Hematopoietic multipotent progenitor cell treated with erythropoietin and hydrocortisone succinate and interleukin-3 and kit ligand, for 6 days (in vitro differentiated cells): Measurements from ENCODE around the gene TBX10.
"Not testable (repeated sequence)": the region's sequence is repeated elsewhere in the genome, so short reads cannot be mapped to it uniquely, and the experiment has no call there.

Experiments
- DNase-seq: peaks from one replicate; pipeline ENCODE4 v3.0.0-alpha.2; 2015

TBX10 gene

DNA sequence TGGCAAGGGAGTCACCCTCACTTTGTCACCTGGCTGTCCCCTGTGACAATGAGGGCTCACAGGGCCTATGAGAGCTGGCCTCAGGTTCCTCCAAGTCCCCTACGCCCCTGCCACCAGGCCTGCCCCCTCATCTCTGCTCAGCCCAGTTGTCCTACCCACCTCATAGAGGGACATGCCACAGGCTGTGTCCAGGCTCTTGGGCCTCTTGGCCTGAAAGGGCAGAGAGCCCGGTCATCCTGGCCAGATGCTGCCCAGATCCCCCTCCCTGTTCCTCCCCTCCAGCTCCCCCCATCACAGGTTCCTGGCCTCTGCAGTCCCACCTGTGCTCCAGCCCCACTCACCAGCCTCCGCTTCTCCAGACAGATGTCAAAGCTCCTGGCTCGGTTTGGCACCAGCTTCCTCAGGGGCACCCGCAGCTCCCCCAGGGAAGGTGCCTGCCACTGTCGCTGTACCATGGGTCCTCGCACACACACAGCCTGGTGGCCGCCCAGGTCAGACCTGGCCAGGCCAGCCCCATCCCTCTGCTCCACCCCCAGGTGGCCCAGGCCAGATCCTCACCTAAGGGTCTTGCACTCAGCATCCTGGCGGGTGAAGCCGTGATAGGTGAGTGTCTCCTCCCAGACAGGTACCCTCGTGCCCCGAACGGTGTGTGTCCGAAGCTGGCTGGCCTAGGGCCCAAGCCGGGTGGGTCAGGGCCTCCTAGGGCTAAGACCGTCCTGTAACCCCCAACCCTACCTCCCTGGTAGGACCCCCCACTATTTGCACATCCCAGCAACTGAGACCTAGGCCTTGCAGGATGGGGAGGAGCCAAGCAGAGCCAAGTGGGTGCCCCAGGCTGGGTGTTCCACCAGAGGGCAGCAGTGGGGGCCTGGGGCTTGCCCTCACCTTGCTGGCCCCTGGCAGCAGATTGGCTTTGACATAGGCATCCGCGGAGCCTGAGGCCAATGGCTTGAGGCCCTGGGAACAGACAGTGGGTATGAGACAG is 24.5 kb downstream of the TBX10 start:
- DNase-seq, result peak; percentile 78

DNA sequence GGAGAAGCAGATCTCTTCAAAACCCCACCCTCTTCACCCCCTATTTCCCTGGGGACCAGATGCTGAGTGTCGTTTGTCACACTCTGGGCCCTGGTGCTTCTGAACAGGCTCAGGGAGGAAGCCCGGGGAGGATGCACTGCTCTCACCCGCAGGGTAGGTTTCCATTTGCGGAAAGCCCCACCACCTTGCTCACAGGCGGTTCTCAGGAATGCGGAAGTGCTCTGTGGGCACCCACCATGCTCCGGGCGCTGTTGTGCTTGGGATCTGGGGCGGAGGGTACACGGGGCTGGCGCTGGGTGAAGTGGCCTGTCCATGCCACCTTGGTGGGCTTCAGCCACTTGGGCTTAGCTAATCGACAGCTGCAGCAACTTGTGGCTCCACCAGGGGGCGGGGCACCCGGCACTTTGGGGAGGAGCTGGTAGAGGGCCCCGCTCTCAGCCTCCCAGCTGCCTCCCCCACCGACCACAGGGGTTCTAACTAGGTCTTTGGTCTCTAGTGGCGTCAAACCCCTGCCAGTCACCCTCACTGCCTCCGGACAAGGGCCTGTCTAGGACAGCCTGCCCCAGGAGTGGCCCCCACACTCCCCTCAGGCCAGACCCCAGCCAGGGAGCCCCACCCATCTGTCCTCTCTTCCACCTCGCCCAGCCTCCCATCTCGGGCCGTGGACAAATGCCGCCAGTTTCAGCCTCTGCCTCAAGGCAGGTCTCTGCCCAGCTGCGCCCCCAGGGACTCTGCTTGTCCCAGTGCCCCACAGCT is 25.4 kb downstream of the TBX10 start:
- DNase-seq, result peak; percentile 80

DNA sequence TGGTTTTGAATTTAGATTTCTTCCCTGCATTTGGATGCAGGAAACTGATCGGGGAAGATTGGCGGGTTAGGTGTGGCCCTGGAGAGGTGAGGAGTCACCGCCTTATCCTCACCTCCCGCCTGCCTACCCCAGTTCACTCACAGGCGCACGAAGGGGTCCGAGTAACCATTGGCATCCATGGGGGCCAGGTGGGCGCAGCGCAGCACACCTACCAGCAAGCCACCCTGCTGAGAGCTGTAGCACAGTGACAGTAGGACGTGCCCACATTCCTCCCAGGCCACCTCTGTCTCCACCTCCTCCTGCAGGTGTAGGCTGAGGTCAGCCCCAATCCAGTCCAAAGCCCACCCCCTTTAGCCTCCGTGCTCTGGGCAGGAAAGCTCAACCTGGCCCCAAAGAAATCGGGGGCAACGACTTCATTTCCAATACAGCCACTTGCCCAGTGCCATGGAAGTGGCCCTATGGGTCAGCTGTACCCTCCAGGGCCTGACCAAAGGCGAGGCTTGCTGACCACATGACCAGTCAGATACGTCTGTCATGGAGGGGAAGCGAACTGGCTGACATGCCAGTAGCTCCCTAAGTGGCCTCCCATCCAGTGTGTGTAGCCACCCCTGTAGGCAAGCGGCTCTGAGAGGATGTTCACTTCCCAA is 26.1 kb downstream of the TBX10 start:
- DNase-seq, result no peak

DNA sequence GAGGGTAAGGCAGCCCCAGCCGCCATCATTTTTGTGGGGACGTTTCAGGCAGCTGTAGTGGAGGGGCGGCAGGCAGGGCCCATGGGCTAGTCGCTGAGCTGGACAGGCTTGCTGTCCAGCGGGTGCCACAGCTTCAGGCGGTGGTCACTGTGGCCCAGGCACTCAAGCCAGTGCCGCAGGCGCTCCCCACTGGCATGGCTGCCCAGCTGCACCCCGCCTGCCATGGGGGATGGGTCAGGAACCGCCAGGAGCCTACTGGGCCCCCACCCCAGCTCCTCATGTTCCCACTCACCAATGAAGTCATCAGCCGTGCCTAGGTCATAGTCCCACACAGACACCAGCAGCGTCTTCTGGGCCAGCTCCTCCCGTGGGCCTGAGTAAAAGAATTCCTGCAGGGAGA is 26.8 kb downstream of the TBX10 start:
- DNase-seq, result no peak

DNA sequence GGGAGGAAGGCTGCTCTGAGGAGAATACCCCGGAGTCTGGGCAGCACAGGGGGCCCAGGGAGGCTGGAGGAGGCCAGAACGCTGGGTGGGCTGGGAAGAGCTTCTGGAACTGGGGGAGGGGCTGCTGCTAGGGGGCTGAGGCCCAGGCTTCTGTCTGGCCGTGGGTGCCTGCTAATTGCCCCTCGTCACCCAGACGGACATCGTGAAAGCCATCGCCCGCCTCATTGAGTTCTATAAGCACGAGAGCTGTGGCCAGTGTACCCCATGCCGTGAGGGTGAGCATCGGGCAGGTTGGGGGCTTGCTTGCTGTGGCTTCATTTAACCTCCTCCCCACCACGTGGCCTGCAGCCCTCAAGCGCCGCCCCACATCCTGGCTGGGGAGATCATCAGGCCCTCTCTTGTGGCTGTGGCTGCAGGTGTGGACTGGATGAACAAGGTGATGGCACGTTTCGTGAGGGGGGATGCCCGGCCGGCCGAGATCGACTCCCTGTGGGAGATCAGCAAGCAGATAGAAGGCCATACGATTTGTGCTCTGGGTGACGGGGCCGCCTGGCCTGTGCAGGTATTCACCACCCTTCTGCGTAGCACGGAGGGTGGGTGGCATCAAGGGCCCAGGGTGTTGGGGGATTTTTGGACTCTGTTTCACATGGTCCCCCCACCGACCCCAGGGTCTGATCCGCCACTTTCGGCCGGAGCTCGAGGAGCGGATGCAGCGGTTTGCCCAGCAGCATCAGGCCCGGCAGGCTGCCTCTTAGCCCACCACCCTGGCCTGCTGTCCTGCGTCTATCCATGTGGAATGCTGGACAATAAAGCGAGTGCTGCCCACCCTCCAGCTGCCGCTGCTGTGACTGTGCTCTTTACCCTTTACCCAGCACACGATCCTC is 27.6 kb downstream of the TBX10 start:
- DNase-seq, result no peak

DNA sequence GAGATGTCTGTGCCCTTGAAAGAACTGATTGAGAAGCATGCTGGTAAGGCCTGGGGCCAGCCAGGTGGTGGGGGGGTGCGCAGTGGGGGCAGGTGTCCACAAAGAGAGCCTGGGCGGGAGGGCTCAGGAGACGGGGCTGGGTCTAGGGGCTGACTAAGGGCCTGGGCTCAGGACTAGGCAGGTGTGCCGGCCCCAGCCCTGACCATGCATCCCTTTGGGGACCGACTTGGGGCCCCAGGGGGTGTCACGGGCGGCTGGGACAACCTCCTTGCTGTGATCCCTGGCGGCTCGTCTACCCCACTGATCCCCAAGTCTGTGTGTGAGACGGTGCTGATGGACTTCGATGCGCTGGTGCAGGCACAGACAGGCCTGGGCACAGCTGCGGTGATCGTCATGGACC is 28.4 kb downstream of the TBX10 start:
- no peak for DNase-seq

DNA sequence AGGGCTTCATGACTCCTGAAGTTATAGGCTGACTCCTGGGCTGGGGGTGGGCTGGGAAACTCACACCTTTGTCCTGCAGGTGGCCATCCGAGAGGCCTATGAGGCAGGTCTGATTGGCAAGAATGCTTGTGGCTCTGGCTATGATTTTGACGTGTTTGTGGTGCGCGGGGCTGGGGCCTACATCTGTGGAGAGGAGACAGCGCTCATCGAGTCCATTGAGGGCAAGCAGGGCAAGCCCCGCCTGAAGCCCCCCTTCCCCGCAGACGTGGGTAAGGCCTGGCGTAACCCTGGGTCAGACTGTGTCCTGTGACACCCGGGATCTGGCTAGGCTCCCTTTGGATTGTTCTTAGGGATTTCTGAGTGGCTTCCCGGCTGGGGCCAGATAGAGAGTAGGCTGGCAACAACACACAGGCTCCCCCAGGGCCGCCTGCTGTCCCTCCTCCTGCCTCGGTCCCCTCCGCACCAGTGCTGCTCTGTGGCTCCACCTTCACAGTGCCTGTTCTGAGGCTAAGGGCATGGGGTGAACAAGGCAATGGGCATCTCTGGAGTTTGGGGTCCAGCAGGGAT is 29.2 kb downstream of the TBX10 start:
- no peak for DNase-seq

DNA sequence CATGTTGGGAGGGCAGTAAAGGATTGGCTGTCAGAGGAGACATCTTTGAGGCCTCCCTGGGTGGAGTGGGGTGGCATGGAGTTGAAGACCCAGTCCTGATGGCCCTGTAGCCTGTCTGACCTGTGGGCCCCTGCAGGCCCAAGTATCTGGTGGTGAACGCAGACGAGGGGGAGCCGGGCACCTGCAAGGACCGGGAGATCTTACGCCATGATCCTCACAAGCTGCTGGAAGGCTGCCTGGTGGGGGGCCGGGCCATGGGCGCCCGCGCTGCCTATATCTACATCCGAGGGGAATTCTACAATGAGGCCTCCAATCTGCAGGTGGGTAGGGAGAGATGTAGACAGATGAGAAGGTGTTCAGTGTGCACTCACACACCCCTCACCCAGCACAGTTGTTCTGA is 30.2 kb downstream of the TBX10 start:
- DNase-seq, result no peak

DNA sequence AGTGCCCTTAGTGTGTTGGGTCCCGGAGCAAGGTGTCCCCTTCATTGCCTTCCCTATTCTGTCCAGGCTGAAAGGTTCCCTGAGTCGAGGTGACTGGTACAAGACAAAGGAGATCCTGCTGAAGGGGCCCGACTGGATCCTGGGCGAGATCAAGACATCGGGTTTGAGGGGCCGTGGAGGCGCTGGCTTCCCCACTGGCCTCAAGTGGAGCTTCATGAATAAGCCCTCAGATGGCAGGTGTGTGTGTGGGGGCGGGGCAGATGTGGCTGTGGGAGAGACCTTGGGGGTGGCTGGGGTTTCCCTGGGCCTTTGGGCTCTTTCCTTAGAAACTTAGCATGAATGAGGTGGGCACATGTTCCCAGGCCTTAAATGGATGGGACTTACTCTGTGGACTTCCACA is 31.1 kb downstream of the TBX10 start:
- no peak for DNase-seq

DNA sequence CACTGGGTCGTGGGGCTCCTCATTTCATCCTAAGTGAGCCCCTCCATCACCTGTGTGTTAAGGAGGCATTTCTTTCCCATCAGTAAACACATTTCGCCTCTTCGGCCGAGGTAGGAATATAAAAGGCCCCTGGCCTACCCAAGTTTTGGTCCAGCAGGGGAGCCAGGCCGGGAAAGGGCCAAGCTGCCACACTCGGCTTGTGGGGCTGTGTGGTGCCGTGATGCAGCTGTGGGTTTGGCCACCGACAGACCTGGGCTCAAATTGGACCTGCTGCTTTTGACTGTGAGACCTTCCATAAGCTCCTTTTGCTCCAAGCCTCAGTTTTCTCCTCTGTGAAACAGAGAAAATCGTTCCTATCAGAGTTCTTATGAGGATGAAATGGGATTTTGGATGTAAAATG is 32.1 kb downstream of the TBX10 start:
- no peak for DNase-seq

DNA sequence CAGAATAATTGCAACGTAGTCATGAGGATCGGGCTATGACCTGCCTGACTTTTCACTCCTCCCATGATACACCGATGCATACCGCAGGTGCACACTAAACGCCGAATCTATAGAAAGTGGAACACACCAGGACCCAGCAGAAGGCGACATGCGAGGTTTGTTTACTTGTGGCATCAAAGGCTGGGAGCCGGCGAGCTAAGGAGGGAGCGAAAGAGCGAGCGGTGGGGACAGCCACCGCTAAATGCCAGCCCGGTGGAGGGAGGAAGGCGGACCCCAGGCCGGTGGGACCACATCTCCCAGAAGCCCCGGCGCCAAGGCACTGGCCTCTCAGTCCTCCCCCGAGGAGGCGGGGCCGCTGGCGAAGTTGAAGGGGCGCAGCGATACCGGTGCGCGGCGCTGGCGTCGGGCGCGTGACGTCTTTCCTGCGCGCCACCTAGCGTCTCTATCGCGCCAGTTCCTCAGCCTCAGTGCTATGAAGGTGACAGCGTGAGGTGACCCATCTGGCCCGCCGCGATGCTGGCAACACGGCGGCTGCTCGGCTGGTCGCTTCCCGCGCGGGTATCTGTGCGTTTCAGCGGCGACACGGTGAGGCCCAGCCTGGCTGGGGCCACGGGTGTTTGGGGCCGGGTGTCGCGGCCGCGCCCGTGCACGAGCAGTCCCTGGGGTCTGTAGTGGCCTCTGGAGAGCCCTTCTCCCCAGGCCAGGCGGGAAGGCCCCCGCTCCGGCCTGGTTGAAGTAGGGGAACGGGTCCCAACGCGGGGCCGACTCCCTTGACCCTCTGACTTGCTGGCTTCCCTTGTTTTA is 32.9 kb downstream of the TBX10 start, which contains the start of gene NDUFV1:
Gene NDUFV1, plus strand, starts transcription at position 445 of the 804 bp plus-strand sequence. Its CDS starts 69 bp downstream, at position 514.
- peak; percentile 98 for DNase-seq

DNA sequence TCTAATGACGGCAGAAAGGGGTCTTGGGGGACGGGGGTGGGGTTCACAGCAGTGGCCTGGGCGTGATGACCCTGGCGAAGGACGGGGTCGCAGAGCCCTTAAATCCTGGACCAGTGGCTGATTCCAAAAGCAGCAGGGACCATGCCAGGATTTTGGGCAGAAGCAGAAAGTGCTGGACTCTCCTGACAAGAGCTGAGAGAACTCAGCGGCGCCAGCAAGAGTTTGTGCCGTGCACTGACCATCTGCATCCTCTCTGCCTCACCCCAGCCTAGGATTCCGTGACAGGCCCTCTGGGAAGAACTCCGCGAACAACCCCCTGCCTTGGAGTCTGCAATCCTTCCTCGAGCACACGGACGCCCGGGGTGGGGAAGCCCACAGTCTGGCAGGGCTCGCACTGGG is 33.5 kb downstream of the TBX10 start:
- no peak for DNase-seq

DNA sequence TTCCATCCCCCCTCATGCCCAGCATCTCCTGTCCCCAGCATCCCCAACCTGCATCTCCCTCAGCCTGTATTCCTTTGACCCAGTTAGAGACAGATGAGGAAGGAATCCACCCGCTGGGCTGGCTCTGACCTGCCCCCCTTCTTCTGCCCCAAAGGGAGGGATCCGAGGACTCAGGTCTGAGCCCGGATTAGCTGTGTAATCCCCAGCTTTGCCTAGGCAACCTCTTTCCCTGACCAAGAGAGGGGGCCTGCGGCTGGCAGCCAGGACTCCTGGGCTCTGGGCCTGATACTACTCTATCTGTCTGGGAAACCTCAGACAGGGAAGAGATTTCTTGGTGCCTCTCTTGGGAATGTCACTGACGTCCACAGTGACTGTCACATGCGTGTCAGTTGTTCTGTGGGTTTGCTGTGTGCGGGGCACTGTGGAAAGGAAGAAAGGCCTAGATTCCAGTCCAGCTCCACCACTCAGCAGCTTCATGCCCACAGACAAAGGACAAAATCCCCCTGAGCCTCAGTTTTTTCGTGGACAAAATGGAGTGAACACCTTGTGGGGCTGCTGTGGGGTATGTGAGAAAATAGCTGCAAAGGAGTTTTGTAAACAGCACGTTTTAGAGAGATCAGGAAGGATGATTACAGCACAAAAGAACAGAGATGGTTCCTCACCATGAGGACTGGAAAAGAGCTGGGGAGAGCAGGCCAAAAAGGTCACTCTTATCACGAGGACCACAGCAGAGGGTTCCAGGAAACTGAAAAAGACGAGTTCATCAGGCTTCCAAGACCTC is 34.1 kb downstream of the TBX10 start:
- DNase-seq, result no peak

DNA sequence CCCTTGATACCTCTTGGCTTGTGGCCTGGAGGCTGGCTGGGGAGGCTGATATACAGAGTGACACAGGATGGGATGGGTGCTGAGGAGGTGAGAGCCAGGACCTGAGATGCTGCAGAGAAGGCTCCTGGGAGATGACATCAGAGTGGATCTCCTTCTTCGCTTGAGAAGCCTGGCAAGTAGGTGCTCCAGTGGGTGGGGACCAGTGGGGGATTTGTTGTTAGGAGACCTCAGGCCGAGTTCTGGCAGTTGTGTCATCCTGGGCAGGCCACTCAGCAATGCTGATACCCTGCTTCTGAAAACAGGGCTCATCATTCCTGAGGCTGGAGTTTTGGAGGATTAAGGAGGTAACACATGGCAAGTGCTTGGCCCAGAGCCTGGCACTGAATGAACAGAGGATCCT is 34.7 kb downstream of the TBX10 start:
- no peak for DNase-seq

DNA sequence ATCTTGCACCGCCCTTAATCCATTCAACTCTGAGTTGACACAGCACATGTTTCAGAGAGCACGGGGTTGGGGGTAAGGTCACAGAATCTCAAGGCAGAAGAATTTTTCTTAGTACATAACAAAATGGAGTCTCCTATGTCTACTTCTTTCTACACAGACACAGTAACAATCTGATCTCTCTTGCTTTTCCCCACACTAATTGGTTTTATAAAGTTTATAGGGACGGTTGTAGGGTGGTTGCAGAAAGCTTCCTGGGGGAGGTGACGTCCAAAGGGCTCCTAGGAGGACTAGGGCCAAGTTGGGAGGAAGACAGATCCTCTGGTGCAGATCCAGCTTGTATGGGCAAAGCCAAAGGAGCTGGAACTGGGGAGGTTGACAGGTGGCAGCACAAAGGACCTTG is 35.4 kb downstream of the TBX10 start:
- DNase-seq, result not testable (repeated sequence)

DNA sequence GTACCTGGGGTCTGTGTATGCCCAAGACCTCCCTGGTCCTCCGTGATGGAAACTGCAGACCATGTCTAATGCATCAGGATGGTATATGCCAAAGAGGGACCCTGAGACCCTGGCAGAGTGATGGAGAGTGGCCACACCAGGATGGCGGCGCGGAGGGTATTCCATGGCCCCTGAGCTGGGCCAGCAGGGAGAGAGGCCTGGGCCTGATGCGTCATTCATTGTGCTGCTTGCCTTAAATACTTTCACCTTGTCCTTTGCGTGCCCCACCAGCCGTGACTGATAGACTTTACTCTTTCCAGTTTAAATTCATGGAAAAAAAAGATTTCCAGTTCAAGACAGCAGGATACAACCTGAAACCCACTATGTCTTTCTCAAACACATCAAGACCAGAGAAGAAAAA is 38.5 kb downstream of the TBX10 start:
- no peak for DNase-seq

DNA sequence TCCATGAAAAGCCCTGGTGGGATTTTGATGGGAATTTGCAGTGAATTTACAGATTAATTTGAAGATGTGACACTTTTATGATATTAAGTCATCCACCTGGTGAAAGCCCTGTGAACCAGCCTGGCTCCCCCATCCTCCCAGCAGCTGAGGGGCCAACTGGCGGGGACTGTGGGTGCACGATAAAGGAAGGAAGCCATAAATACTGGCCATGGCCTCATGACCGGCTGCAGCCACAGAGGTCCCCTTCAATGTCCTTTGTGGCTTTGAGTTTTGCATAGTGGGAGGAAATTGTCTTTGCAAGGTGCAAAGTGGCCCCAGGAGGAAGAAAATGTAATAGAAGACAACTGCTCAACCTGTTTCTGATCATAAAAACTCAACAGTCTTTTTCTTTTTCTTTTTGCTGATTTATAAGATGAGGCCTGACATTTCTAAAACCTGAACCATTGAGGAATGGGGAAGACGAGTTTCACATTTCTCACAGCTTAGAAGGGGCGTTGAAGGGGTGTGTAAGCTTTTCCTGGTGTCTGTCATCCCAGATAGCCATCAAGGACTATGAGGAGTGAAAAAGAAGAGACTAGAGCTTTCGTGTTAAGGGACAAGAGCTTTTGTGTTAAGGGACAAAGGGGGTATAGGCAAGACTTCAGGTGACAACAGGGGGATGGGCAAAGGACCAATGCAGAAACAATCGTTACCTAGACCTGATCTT is 39.1 kb downstream of the TBX10 start:
- DNase-seq, result peak; percentile 58

DNA sequence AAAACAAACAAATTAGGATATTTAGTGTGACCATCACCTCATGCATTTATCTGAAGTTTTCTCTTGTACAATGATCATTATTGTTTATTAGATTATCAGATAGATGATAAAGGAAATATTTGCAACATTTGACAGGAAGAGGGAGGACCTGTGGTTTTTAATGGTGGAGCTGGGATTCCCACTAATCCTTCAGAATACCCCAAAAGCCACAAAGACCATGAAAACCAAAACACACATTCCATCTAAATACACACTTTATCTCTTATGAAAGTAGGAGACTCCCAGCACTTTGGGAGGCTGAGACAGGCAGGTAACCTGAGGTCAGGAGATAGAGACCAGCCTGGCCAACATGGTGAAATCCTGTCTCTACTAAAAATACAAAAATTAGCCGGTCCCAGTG is 40.4 kb downstream of the TBX10 start:
- no peak for DNase-seq

DNA sequence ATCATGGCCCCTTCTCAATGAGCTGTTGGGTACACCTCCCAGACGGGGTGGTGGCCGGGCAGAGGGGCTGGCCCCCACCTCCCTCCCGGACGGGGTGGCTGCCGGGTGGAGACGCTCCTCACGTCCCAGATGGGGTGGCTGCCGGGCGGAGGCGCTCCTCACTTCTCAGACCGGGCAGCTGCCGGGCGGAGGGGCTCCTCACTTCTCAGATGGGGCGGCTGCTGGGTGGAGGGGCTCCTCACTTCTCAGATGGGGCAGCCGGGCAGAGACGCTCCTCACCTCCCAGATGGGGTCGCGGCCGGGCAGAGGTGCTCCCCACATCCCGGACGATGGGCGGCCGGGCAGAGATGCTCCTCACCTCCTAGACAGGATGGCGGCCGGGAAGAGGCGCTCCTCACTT is 41.6 kb downstream of the TBX10 start:
- DNase-seq, result not testable (repeated sequence)

DNA sequence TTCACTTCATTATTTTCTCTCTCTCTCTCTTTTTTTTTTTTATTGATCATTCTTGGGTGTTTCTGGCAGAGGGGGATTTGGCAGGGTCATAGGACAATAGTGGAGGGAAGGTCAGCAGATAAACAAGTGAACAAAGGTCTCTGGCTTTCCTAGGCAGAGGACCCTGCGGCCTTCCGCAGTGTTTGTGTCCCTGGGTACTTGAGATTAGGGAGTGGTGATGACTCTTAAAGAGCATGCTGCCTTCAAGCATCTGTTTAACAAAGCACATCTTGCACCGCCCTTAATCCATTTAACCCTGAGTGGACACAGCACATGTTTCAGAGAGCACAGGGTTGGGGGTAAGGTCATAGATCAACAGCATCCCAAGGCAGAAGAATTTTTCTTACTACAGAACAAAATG is 42.1 kb downstream of the TBX10 start:
- DNase-seq, result not testable (repeated sequence)
